ENCODE measurements around the gene AGBL1.

- TF ChIP-seq POLR2A (IDR thresholded peaks at IDR 0.05): no peak
- TF ChIP-seq CTCF (IDR thresholded peaks at IDR 0.05): no peak
- TF ChIP-seq POLR2AphosphoS5 (IDR thresholded peaks at IDR 0.05): no peak
Measured at GRCh38 chr15:86644339-86644738, 564.7 kb downstream of the AGBL1 start.

Data from prostate gland (tissue), 2 donors.